Hepatocyte (in vitro differentiated cells): ENCODE measurements around the gene PIGT. TPM values are rescaled to one million over a fixed set of nuclear protein-coding genes. Genes with fewer than 3 reads are reported as not detected.

Experiments
- DNase-seq: peaks from one replicate; pipeline ENCODE4 v3.0.0-alpha.2; 2016; ENCODE audit warnings: low spot score
- H2AFZ ChIP-seq: fragments of 200-600 bp; sonication (generic); 2 replicates; pipeline ENCODE4 v1.6.0; 2016; ENCODE audit warnings: antibody characterized with exemption, mild to moderate bottlenecking
- H3K27ac ChIP-seq: fragments of 200-600 bp; sonication (generic); 2 replicates; pipeline ENCODE4 v1.5.1; 2016; ENCODE audit warnings: mild to moderate bottlenecking
- H3K27me3 ChIP-seq: fragments of 200-600 bp; sonication (generic); 2 replicates; pipeline ENCODE4 v1.6.1; 2016
- H3K36me3 ChIP-seq: fragments of 200-600 bp; sonication (generic); replicated peaks from 2 replicates; pipeline ENCODE4 v1.5.1; 2016; ENCODE audit warnings: low read depth; ENCODE audit not compliant: insufficient read depth
- H3K4me1 ChIP-seq: fragments of 200-600 bp; sonication (generic); 2 replicates; pipeline ENCODE4 v1.5.1; 2016; ENCODE audit warnings: mild to moderate bottlenecking, moderate library complexity; ENCODE audit not compliant: insufficient read depth
- H3K4me2 ChIP-seq: fragments of 200-600 bp; sonication (generic); 2 replicates; pipeline ENCODE4 v1.6.0; 2016
- H3K4me3 ChIP-seq: fragments of 200-600 bp; sonication (generic); 2 replicates; pipeline ENCODE4 v1.5.1; 2016; ENCODE audit warnings: mild to moderate bottlenecking
- H3K79me2 ChIP-seq: fragments of 200-600 bp; sonication (generic); 2 replicates; pipeline ENCODE4 v1.6.0; 2017; ENCODE audit warnings: mild to moderate bottlenecking
- H3K9me2 ChIP-seq: fragments of 200-600 bp; sonication (generic); replicated peaks from 2 replicates; pipeline ENCODE4 v1.6.0; 2017; ENCODE audit warnings: mild to moderate bottlenecking; ENCODE audit not compliant: insufficient read depth
- H3K9me3 ChIP-seq: fragments of 200-600 bp; sonication (generic); 2 replicates; pipeline ENCODE4 v1.5.1; 2016; ENCODE audit warnings: low read depth, mild to moderate bottlenecking
- H4K20me1 ChIP-seq: fragments of 200-600 bp; sonication (generic); 2 replicates; pipeline ENCODE4 v1.6.0; 2016; ENCODE audit warnings: mild to moderate bottlenecking; ENCODE audit not compliant: insufficient read depth, poor library complexity, severe bottlenecking
- EZH2 ChIP-seq: fragments of 200-600 bp; sonication (generic); IDR thresholded peaks from 2 replicates; pipeline ENCODE4 v1.6.1; 2016; ENCODE audit warnings: antibody characterized with exemption, mild to moderate bottlenecking, borderline replicate concordance
- EZH2phosphoT487 ChIP-seq: fragments of 200-600 bp; sonication (generic); IDR thresholded peaks from one replicate; pipeline ENCODE4 v1.6.1; 2018; ENCODE audit warnings: antibody characterized with exemption, mild to moderate bottlenecking, low read depth, moderate library complexity; ENCODE audit not compliant: unreplicated experiment, severe bottlenecking
- WGBS: methylation state at CpG from one replicate; pipeline ENCODE4 v1.1.6; 2016; ENCODE audit warnings: low lambda C conversion rate; ENCODE audit errors: missing lambda C conversion rate; 5-methylcytosine and 5-hydroxymethylcytosine counted together
- polyA plus RNA-seq: library from polyadenylated mRNA; unstranded; fragments of >200 nt; fragmentation: Nextera tagmentation; extraction: Ambion mirVana; gene quantifications from 2 replicates; pipeline ENCODE4 v1.2.1, GENCODE V29; 2016
- total RNA-seq: library from RNA; depleted of rRNA; stranded (reverse); fragments of >200 nt; gene quantifications from 2 replicates; pipeline ENCODE4 v1.2.3, GENCODE V29; 2014
- TF ChIP-seq, protein P1 (sequence below): fragments of 200-600 bp; sonication (generic); IDR thresholded peaks from 2 replicates; pipeline ENCODE4 v1.5.1; 2016; ENCODE audit warnings: antibody characterized with exemption, mild to moderate bottlenecking; ENCODE audit not compliant: poor library complexity

PIGT gene
- total and polyA plus RNA-seq, 2 experiments from 2014 or later = 67.1 to 163 TPM

DNA sequence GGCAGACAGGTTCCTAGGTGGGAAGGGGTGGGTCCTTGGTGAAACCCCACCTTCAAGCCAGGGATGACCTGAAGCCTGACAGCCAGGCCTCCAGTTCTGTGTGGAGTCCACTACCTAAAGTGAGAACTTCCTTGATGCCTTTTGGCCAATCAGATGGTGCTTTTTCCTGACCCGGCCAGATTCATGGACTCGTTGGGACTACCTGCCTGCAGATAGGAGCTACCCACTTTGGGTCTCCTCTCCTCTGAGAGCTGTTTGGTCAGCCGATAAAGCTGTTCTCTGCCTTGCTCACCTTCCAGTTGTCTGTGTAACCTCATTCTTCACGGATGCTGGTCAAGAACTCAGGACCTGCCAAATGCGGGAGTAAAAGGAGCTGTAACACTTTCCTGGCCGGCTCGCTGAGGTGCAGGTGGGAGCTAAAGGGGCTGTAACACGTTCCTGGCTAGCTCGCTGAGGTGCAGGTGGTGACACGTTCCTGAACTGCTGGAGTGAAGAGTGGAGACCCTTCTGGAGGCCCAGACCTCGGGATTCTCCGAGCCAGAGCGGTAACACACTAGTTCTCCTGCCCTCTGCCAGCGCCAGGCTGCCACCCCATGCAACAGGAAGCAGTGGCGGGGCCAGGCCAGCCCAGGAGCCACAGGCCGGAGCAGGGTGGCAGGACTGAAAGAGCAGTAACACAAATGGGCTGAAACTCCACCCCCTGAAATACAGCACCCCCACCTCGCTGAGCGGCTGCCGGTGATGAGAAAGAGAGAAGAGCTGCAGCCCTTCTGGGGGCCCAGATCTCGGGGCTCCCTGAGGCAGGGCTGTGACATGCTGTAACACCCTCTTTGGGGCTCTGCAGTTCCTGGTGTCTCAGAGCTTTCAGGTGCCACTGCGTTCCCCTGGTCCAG is 21.5 kb upstream of the PIGT start:
- no peaks in the 10 kb centered on the region for H3K9me3 ChIP-seq
- no peak for TF ChIP-seq EZH2
- no peak for TF ChIP-seq EZH2phosphoT487
- TF ChIP-seq, protein P1, sequence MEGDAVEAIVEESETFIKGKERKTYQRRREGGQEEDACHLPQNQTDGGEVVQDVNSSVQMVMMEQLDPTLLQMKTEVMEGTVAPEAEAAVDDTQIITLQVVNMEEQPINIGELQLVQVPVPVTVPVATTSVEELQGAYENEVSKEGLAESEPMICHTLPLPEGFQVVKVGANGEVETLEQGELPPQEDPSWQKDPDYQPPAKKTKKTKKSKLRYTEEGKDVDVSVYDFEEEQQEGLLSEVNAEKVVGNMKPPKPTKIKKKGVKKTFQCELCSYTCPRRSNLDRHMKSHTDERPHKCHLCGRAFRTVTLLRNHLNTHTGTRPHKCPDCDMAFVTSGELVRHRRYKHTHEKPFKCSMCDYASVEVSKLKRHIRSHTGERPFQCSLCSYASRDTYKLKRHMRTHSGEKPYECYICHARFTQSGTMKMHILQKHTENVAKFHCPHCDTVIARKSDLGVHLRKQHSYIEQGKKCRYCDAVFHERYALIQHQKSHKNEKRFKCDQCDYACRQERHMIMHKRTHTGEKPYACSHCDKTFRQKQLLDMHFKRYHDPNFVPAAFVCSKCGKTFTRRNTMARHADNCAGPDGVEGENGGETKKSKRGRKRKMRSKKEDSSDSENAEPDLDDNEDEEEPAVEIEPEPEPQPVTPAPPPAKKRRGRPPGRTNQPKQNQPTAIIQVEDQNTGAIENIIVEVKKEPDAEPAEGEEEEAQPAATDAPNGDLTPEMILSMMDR = no peak
- no peaks in the 10 kb centered on the region for H3K4me1 ChIP-seq
- no peak for DNase-seq
- H4K20me1 ChIP-seq = no peaks in the 10 kb centered on the region
- no peaks in the 10 kb centered on the region for H3K9me2 ChIP-seq
- no peaks in the 10 kb centered on the region for H3K79me2 ChIP-seq
- 91% methylated on average over 21 of the region's 21 CpGs for WGBS
- H3K4me3 ChIP-seq = no peak overlapping the region
- H3K27me3 ChIP-seq = no peaks in the 10 kb centered on the region
- no peak overlapping the region for H3K27ac ChIP-seq
- H3K4me2 ChIP-seq = no peak overlapping the region
- H2AFZ ChIP-seq = no peak overlapping the region
- no peaks in the 10 kb centered on the region for H3K36me3 ChIP-seq

DNA sequence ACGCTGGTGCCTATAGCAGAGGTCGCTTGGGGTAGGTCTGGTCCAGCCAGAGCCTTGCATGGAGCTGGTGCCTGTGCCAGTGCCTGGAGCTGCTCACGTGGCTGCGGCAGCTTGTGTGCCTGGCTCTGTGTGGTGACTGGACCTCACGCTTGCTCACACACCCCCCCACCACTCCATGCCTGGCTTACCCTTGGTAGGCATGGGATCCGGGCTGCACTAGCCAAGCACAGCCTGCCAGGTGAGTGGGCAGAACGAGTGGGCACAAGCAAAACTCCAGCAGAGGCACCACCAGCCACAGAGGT is 20.9 kb upstream of the PIGT start:
- Histone ChIP-seq H3K4me1 (no peaks in the 10 kb centered on the region), H3K36me3 (no peaks in the 10 kb centered on the region), H3K9me2 (no peaks in the 10 kb centered on the region), H2AFZ (no peak overlapping the region), H3K27ac (no peak overlapping the region), H4K20me1 (no peaks in the 10 kb centered on the region), H3K9me3 (peaks cover 3% of the 10 kb centered on the region), H3K79me2 (no peaks in the 10 kb centered on the region), H3K27me3 (no peaks in the 10 kb centered on the region), H3K4me3 (no peak overlapping the region), H3K4me2 (no peak overlapping the region)
- WGBS = 94% methylated on average over 7 of the region's 7 CpGs
- no peak for DNase-seq
- TF ChIP-seq EZH2phosphoT487 (no peak), EZH2 (no peak)
- TF ChIP-seq, protein P1 = no peak

DNA sequence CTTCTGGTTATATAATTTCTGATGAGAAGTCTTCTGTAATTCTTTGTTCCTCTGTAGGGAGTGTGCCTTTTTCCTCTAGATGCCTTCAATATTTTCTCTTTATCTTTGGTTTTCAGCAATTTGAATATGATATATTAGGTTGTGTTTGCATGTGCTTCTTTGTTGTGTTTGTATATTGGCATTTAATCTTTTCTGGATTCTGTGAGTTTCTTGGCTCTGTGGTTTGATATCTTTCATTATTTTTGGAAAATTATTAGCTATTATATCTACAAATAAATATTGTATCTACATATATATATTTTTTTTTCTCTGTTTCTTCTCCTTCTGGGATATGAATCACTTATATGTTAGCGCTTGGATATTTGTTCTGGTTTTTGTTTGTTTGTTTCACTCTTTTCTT is 16.9 kb upstream of the PIGT start:
- no peak overlapping the region for H3K27ac ChIP-seq
- no peak overlapping the region for H3K4me2 ChIP-seq
- H4K20me1 ChIP-seq = no peaks in the 10 kb centered on the region
- H3K9me3 ChIP-seq = peaks cover 7% of the 10 kb centered on the region
- WGBS = 100% methylated on average over 1 of the region's 1 CpG
- H3K4me1 ChIP-seq = no peaks in the 10 kb centered on the region
- DNase-seq = no peak
- H3K79me2 ChIP-seq = no peaks in the 10 kb centered on the region
- H3K9me2 ChIP-seq = no peaks in the 10 kb centered on the region
- no peak overlapping the region for H3K4me3 ChIP-seq
- TF ChIP-seq, protein P1 = no peak
- no peak for TF ChIP-seq EZH2phosphoT487
- TF ChIP-seq EZH2 = no peak
- H2AFZ ChIP-seq = no peak overlapping the region
- H3K36me3 ChIP-seq = no peaks in the 10 kb centered on the region
- H3K27me3 ChIP-seq = no peaks in the 10 kb centered on the region
